Keratinocyte (primary cell): ENCODE measurements around the gene SEMA4D.

Experiments
- EZH2 ChIP-seq: IDR thresholded peaks from one replicate; pipeline ENCODE4 v1.6.1; 2012; ENCODE audit warnings: inconsistent platforms, mild to moderate bottlenecking, low read length, moderate library complexity
- TF ChIP-seq, protein P1 (sequence below), 3 experiments: IDR thresholded peaks in 1 of 3; conservative IDR thresholded peaks in 1 of 3; optimal IDR thresholded peaks in 1 of 3; 2 replicates in 2 of 3; 3 replicates in 1 of 3; pipeline versions ENCODE3 to v1.5.1; 2011; ENCODE audit warnings: low read length in 3 of 3, mild to moderate bottlenecking in 3 of 3, moderate library complexity in 2 of 3, control low read depth in 1 of 3, inconsistent platforms in 1 of 3; ENCODE audit not compliant: insufficient read depth in 2 of 3; ENCODE audit errors: extremely low read depth in 1 of 3

DNA sequence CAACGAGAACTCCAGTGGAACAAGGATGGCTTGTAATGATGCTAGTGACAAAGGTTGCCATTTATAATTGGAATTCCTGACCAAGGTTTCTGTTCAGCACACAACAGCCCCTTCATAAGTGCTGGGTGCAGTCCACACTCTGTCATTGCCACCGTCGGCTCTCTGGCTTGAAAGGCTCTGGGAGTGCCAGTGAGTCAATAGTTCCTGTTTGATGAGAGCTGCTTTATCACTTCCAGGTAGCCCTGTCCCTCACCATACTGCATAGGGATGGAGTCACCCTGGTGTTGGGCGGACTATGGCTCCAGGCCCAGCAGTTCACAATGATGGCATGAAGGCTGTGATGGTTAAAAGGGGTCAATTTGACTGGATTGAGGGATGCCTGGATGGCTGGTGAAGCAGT is 34.6 kb upstream of the SEMA4D start:
- TF ChIP-seq, protein P1, sequence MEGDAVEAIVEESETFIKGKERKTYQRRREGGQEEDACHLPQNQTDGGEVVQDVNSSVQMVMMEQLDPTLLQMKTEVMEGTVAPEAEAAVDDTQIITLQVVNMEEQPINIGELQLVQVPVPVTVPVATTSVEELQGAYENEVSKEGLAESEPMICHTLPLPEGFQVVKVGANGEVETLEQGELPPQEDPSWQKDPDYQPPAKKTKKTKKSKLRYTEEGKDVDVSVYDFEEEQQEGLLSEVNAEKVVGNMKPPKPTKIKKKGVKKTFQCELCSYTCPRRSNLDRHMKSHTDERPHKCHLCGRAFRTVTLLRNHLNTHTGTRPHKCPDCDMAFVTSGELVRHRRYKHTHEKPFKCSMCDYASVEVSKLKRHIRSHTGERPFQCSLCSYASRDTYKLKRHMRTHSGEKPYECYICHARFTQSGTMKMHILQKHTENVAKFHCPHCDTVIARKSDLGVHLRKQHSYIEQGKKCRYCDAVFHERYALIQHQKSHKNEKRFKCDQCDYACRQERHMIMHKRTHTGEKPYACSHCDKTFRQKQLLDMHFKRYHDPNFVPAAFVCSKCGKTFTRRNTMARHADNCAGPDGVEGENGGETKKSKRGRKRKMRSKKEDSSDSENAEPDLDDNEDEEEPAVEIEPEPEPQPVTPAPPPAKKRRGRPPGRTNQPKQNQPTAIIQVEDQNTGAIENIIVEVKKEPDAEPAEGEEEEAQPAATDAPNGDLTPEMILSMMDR (optimal IDR thresholded peaks at IDR 0.05 in 1 of 3, IDR thresholded peaks at IDR 0.05 in 1 of 3, conservative IDR thresholded peaks at IDR 0.05 in 1 of 3; ENCODE audit: extremely low read depth in 1 of 3, insufficient read depth in 2 of 3, low read length in 3 of 3), result no peak
- TF ChIP-seq EZH2, result no peak
